Neural progenitor cell (in vitro differentiated cells): ENCODE measurements around the gene BATF. TPM values are rescaled to one million over a fixed set of nuclear protein-coding genes. Genes with fewer than 3 reads are reported as not detected.

ENCODE experiments used
- DNase-seq: peaks from one replicate; pipeline ENCODE4 v3.0.0-alpha.2; 2016; ENCODE audit warnings: low spot score
- H2AFZ ChIP-seq: fragments of 200-600 bp; sonication (generic); replicated peaks from 2 replicates; pipeline ENCODE4 v1.6.1; 2016; ENCODE audit warnings: antibody characterized with exemption
- H3F3A ChIP-seq: fragments of 200-600 bp; sonication (generic); 2 replicates; pipeline ENCODE4 v1.6.1; 2016; ENCODE audit warnings: antibody characterized with exemption, low read depth
- H3K27ac ChIP-seq: fragments of 200-600 bp; sonication (generic); 2 replicates; pipeline ENCODE4 v1.5.1; 2016; ENCODE audit warnings: mild to moderate bottlenecking
- H3K27me3 ChIP-seq: fragments of 200-600 bp; sonication (generic); 2 replicates; pipeline ENCODE4 v1.6.1; 2016; ENCODE audit warnings: mild to moderate bottlenecking, moderate library complexity
- H3K36me3 ChIP-seq: fragments of 200-600 bp; sonication (generic); 2 replicates; pipeline ENCODE4 v1.5.1; 2016
- H3K4me1 ChIP-seq: fragments of 200-600 bp; sonication (generic); 2 replicates; pipeline ENCODE4 v1.6.1; 2016; ENCODE audit warnings: mixed run types
- H3K4me2 ChIP-seq: fragments of 200-600 bp; sonication (generic); 2 replicates; pipeline ENCODE4 v1.6.1; 2016
- H3K4me3 ChIP-seq: fragments of 200-600 bp; sonication (generic); 2 replicates; pipeline ENCODE4 v1.5.1; 2016
- H3K79me2 ChIP-seq: fragments of 200-600 bp; sonication (generic); 2 replicates; pipeline ENCODE4 v1.6.1; 2016; ENCODE audit warnings: low read depth
- H3K9ac ChIP-seq: fragments of 200-600 bp; sonication (generic); 2 replicates; pipeline ENCODE4 v1.6.1; 2016
- H3K9me3 ChIP-seq: fragments of 200-600 bp; sonication (generic); 2 replicates; pipeline ENCODE4 v1.5.1; 2016; ENCODE audit warnings: low read depth
- H4K20me1 ChIP-seq: fragments of 200-600 bp; sonication (generic); 2 replicates; pipeline ENCODE4 v1.6.1; 2016; ENCODE audit warnings: low read depth
- H3K27ac Mint-ChIP-seq: 3 replicates; pipeline ENCODE4 v1.8.0; 2021; ENCODE audit warnings: mixed read lengths
- H3K27me3 Mint-ChIP-seq: 2 replicates; pipeline ENCODE4 v1.8.0; 2022; ENCODE audit warnings: low read depth, mild to moderate bottlenecking, inconsistent platforms, moderate library complexity, mixed read lengths; ENCODE audit not compliant: insufficient read depth
- H3K36me3 Mint-ChIP-seq: 3 replicates; pipeline ENCODE4 v1.8.0; 2021; ENCODE audit warnings: mixed read lengths
- H3K4me1 Mint-ChIP-seq: 3 replicates; pipeline ENCODE4 v1.8.0; 2021; ENCODE audit warnings: mixed read lengths
- H3K4me3 Mint-ChIP-seq: 3 replicates; pipeline ENCODE4 v1.8.0; 2021; ENCODE audit warnings: mild to moderate bottlenecking, moderate library complexity, mixed read lengths
- H3K9me3 Mint-ChIP-seq: 3 replicates; pipeline ENCODE4 v1.8.0; 2020; ENCODE audit warnings: mixed read lengths
- CTCF ChIP-seq: fragments of 200-600 bp; sonication (generic); IDR thresholded peaks from 2 replicates; pipeline ENCODE4 v1.5.1; 2017; ENCODE audit warnings: antibody characterized with exemption, mild to moderate bottlenecking
- EZH2 ChIP-seq: fragments of 200-600 bp; sonication (generic); IDR thresholded peaks from 2 replicates; pipeline ENCODE4 v1.6.1; 2017; ENCODE audit warnings: antibody characterized with exemption, mild to moderate bottlenecking, moderate library complexity
- EZH2phosphoT487 ChIP-seq: fragments of 200-600 bp; sonication (generic); IDR thresholded peaks from 2 replicates; pipeline ENCODE4 v1.6.1; 2017; ENCODE audit warnings: antibody characterized with exemption
- total RNA-seq: library from RNA; depleted of rRNA; stranded (reverse); fragments of >200 nt; gene quantifications from 2 replicates; pipeline ENCODE4 v1.2.3, GENCODE V29; 2015; ENCODE audit warnings: low replicate concordance

BATF gene
- total RNA-seq, 1 donor from 2014 or later: not detected

GRCh38 chr14:75497191-75497590, 25.1 kb upstream of the BATF start:
- Mint-ChIP-seq H3K9me3 (no peaks in the 10 kb centered on the region), H3K4me3 (no peak overlapping the region), H3K27ac (no peak overlapping the region), H3K4me1 (peaks cover 2% of the 10 kb centered on the region), H3K27me3 (peaks cover 5% of the 10 kb centered on the region), H3K36me3 (no peaks in the 10 kb centered on the region)
- no peaks in the 10 kb centered on the region for H3K36me3 ChIP-seq
- no peak overlapping the region for H3K4me3 ChIP-seq
- no peak overlapping the region for H2AFZ ChIP-seq
- no peak for DNase-seq
- H3F3A ChIP-seq: peaks cover 3% of the 10 kb centered on the region
- no peak overlapping the region for H3K9ac ChIP-seq
- no peak overlapping the region for H3K4me2 ChIP-seq
- H4K20me1 ChIP-seq: no peaks in the 10 kb centered on the region
- no peak overlapping the region for H3K27ac ChIP-seq
- H3K27me3 ChIP-seq: no peaks in the 10 kb centered on the region
- no peaks in the 10 kb centered on the region for H3K9me3 ChIP-seq
- H3K79me2 ChIP-seq: no peaks in the 10 kb centered on the region
- no peaks in the 10 kb centered on the region for H3K4me1 ChIP-seq
- TF ChIP-seq CTCF: no peak
- TF ChIP-seq EZH2phosphoT487: no peak
- no peak for TF ChIP-seq EZH2

GRCh38 chr14:75497701-75498100, 24.6 kb upstream of the BATF start:
- Mint-ChIP-seq H3K27me3 (peaks cover 5% of the 10 kb centered on the region), H3K4me1 (peaks cover 2% of the 10 kb centered on the region), H3K36me3 (no peaks in the 10 kb centered on the region), H3K9me3 (no peaks in the 10 kb centered on the region), H3K27ac (no peak overlapping the region), H3K4me3 (no peak overlapping the region)
- Histone ChIP-seq H3K4me3 (no peak overlapping the region), H3K9me3 (no peaks in the 10 kb centered on the region), H2AFZ (no peak overlapping the region), H3K36me3 (no peaks in the 10 kb centered on the region), H3K27me3 (no peaks in the 10 kb centered on the region), H3K27ac (no peak overlapping the region), H3K4me1 (no peaks in the 10 kb centered on the region), H4K20me1 (no peaks in the 10 kb centered on the region), H3K79me2 (no peaks in the 10 kb centered on the region), H3F3A (peaks cover 3% of the 10 kb centered on the region), H3K4me2 (no peak overlapping the region), H3K9ac (no peak overlapping the region)
- TF ChIP-seq EZH2 (no peak), EZH2phosphoT487 (no peak), CTCF (no peak)
- DNase-seq: no peak

- Histone ChIP-seq H3K4me3 (no peak overlapping the region), H3K9ac (no peak overlapping the region), H3F3A (peaks cover 3% of the 10 kb centered on the region), H3K9me3 (no peaks in the 10 kb centered on the region), H4K20me1 (no peaks in the 10 kb centered on the region), H3K27ac (no peak overlapping the region), H3K4me1 (no peaks in the 10 kb centered on the region), H2AFZ (peak overlapping the region; percentile 77), H3K4me2 (no peak overlapping the region), H3K79me2 (no peaks in the 10 kb centered on the region), H3K36me3 (no peaks in the 10 kb centered on the region), H3K27me3 (no peaks in the 10 kb centered on the region)
- peak overlapping the region; percentile 26 for H3K27ac Mint-ChIP-seq
- H3K9me3 Mint-ChIP-seq: no peaks in the 10 kb centered on the region
- no peak for DNase-seq
- no peak overlapping the region for H3K4me3 Mint-ChIP-seq
- H3K4me1 Mint-ChIP-seq: peaks cover 2% of the 10 kb centered on the region
- H3K27me3 Mint-ChIP-seq: no peaks in the 10 kb centered on the region
- H3K36me3 Mint-ChIP-seq: no peaks in the 10 kb centered on the region
- TF ChIP-seq CTCF (no peak), EZH2phosphoT487 (no peak), EZH2 (no peak)
Measured at GRCh38 chr14:75499084-75499875, 23.0 kb upstream of the BATF start.
